A673 (cell line): Measurements from ENCODE around the gene S100A4. TPM values are rescaled to one million over a fixed set of nuclear protein-coding genes. Genes with fewer than 3 reads are reported as not detected.
"Not testable (repeated sequence)": the region's sequence is repeated elsewhere in the genome, so short reads cannot be mapped to it uniquely, and the experiment has no call there.

Experiments
- BruUV-seq: library from RNA; stranded (reverse); fragments of 400-500 nt; replicated peaks from 2 replicates; lab custom pipeline; 2021; lab: Mats Ljungman, UMichigan
- CTCF ChIA-PET: fragments of 300-600 bp; sonication (Branson Sonifier 250); formaldehyde crosslinking; loops from one replicate; lab custom pipeline; 2022; ENCODE audit warnings: antibody characterized with exemption; lab: Charles Lee
- POLR2A ChIA-PET: fragments of 300-600 bp; sonication (Branson Sonifier 250); formaldehyde crosslinking; loops from one replicate; lab custom pipeline; 2022; ENCODE audit warnings: antibody characterized with exemption; ENCODE audit not compliant: low non-redundant PET; lab: Charles Lee
- DNase-seq: peaks from one replicate; pipeline ENCODE4 v3.0.0-alpha.2; 2015; ENCODE audit warnings: low spot score
- H3K27ac ChIP-seq: fragments of 200-600 bp; sonication (generic); 2 replicates; pipeline ENCODE4 v1.5.1; 2016; ENCODE audit warnings: mixed run types, low read depth, mild to moderate bottlenecking, mixed read lengths, antibody characterized with exemption, low read length; ENCODE audit not compliant: poor library complexity, severe bottlenecking
- H3K27me3 ChIP-seq: fragments of 200-600 bp; sonication (generic); replicated peaks from 2 replicates; pipeline ENCODE4 v1.6.1; 2017; ENCODE audit warnings: mixed run types, low read depth, mild to moderate bottlenecking, mixed read lengths, antibody characterized with exemption, low read length; ENCODE audit not compliant: insufficient read depth, poor library complexity
- H3K36me3 ChIP-seq: fragments of 200-600 bp; sonication (generic); 2 replicates; pipeline ENCODE4 v1.6.1; 2016; ENCODE audit warnings: mixed run types, mild to moderate bottlenecking, mixed read lengths, antibody characterized with exemption, low read length; ENCODE audit not compliant: insufficient read depth, poor library complexity, severe bottlenecking
- H3K4me1 ChIP-seq: fragments of 200-600 bp; sonication (generic); 2 replicates; pipeline ENCODE4 v1.6.1; 2017; ENCODE audit warnings: mixed run types, mild to moderate bottlenecking, mixed read lengths, antibody characterized with exemption, low read length; ENCODE audit not compliant: insufficient read depth, poor library complexity, severe bottlenecking
- H3K4me3 ChIP-seq: fragments of 200-600 bp; sonication (generic); 2 replicates; pipeline ENCODE4 v1.5.1; 2016; ENCODE audit warnings: low read depth, mixed run types, mild to moderate bottlenecking, mixed read lengths, low read length; ENCODE audit not compliant: poor library complexity, severe bottlenecking
- H3K9me3 ChIP-seq: fragments of 200-600 bp; sonication (generic); 2 replicates; pipeline ENCODE4 v1.6.1; 2016; ENCODE audit warnings: mixed run types, low read depth, mild to moderate bottlenecking, mixed read lengths, antibody characterized with exemption, low read length; ENCODE audit not compliant: poor library complexity, severe bottlenecking
- EZH2 ChIP-seq: fragments of 200-600 bp; sonication (generic); IDR thresholded peaks from 2 replicates; pipeline ENCODE4 v1.6.1; 2017; ENCODE audit warnings: borderline replicate concordance, low read depth, mild to moderate bottlenecking, mixed read lengths, antibody characterized with exemption, low read length; ENCODE audit not compliant: poor library complexity, severe bottlenecking
- intact Hi-C: fragments of 100-400 bp; cut with micrococcal nuclease; formaldehyde crosslinking; loops from one replicate; pipeline ENCODE4 v1.10.0; 2022; ENCODE audit not compliant: unreplicated experiment
- total RNA-seq: library from RNA; stranded (reverse); gene quantifications from 2 replicates; pipeline ENCODE4 v1.2.3, GENCODE V29; 2021
- TF ChIP-seq, protein P1 (sequence below): fragments of 300-800, 200-600 bp; sonication (generic); conservative IDR thresholded peaks from 2 replicates; pipeline ENCODE4 v1.5.1; 2017; ENCODE audit warnings: low read depth, mild to moderate bottlenecking, antibody characterized with exemption, low read length, moderate library complexity, mixed read lengths

Gene S100A4
- total RNA-seq, 1 experiment from 2014 or later = 20.0 TPM

DNA sequence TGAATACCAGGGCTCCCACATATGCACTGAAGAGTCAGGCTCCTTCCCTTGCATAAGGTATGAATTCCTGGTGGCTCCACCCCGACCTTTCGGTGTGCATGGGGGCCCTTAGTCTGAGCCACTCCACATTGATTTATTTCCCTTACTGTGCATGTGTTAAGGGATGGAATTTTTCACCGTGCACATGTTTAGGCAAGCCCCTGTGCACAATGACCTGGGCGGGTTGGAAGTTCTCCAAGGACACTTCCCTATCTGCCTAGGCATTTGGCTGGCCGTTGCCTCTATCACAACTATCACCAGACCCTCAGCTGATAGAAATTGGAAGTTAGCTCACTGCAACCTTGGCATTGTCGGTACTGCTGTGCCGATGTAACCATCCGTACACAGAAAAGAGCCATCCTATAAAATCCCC, 19.5 kb downstream of the S100A4 start:
- H3K27ac ChIP-seq = no peak overlapping the region
- POLR2A ChIA-PET = no interaction called here
- CTCF ChIA-PET = no interaction called here

DNA sequence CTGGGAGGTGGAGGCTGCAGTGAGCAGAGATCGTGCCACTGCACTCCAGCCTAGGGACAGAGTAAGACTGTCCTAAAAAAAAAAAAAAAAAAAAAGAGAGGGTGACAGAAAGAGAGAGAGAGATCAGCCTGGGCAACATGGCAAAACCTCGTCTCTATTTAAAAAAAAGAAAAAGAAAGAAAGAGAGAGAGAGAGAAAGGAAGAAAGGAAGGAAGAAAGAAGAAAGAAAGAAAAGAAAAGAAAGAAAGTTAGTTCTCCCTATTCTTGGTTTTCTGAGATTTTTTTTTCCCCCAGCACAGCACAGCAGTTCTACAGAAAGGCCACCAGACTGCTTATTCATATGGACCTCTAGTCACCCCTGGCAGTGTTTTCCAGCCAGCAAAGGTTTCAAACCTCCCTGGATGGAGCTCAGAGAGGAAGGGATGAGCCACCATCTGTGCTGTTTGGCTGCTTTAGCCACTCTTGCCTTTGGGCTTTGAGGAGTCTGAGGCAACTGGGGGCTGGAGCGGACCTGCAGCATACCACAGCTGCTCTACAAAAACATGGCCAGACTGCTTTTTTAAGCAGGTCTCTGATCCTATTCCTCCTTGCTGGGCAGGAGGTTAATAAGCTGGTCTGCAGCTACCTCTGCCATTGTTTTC, 20.4 kb downstream of the S100A4 start:
- CTCF ChIA-PET = interaction anchor here (0.7 kb wide), 1 partner anchor 419 kb away, joined by 9 read pairs; no protein-coding TSS in a partner anchor
- TF ChIP-seq EZH2 = no peak
- TF ChIP-seq, protein P1, sequence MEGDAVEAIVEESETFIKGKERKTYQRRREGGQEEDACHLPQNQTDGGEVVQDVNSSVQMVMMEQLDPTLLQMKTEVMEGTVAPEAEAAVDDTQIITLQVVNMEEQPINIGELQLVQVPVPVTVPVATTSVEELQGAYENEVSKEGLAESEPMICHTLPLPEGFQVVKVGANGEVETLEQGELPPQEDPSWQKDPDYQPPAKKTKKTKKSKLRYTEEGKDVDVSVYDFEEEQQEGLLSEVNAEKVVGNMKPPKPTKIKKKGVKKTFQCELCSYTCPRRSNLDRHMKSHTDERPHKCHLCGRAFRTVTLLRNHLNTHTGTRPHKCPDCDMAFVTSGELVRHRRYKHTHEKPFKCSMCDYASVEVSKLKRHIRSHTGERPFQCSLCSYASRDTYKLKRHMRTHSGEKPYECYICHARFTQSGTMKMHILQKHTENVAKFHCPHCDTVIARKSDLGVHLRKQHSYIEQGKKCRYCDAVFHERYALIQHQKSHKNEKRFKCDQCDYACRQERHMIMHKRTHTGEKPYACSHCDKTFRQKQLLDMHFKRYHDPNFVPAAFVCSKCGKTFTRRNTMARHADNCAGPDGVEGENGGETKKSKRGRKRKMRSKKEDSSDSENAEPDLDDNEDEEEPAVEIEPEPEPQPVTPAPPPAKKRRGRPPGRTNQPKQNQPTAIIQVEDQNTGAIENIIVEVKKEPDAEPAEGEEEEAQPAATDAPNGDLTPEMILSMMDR = no peak
- Histone ChIP-seq H3K27ac (no peak overlapping the region), H3K4me3 (no peak overlapping the region), H3K36me3 (no peaks in the 10 kb centered on the region), H3K9me3 (no peaks in the 10 kb centered on the region), H3K27me3 (no peaks in the 10 kb centered on the region), H3K4me1 (no peaks in the 10 kb centered on the region)
- DNase-seq = no peak
- BruUV-seq = no TSS peak
- intact Hi-C loops = no loop called here
- POLR2A ChIA-PET = no interaction called here

More for the DNA sequence above, 19.5 kb downstream of the S100A4 start:
- no peaks in the 10 kb centered on the region for H3K9me3 ChIP-seq
- H3K4me3 ChIP-seq = no peak overlapping the region
- H3K27me3 ChIP-seq = no peaks in the 10 kb centered on the region
- intact Hi-C loops = no loop called here
- TF ChIP-seq, protein P1 = no peak
- H3K36me3 ChIP-seq = no peaks in the 10 kb centered on the region
- H3K4me1 ChIP-seq = no peaks in the 10 kb centered on the region
- DNase-seq = no peak
- no TSS peak for BruUV-seq

DNA sequence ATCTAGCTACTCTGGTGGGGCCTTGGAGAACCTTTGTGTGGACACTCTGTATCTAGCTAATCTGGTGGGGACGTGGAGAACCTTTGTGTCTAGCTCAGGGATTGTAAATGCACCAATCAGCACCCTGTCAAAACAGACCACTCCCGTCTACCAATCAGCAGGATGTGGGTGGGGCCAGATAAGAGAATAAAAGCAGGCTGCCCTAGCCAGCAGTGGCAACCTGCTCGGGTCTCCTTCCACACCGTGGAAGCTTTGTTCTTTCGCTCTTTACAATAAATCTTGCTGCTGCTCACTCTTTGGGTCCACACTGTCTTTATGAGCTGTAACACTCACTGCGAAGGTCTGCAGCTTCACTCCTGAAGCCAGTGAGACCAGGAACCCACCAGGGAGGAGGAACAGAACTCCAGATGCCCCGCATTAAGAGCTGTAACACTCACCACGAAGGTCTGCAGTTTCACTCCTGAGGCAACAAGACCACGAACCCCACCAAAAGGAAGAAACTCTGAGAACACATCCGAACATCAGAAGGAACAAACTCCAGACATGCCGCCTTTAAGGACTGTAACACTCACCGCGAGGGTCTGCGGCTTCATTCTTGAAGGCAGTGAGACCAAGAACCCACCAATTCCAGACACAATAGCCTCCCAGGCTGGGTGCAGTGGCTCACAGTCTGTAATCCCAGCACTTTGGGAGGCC, 23.1 kb downstream of the S100A4 start:
- POLR2A ChIA-PET, BruUV-seq, H3K27ac ChIP-seq, DNase-seq, intact Hi-C loops, CTCF ChIA-PET, H3K4me1 ChIP-seq, H3K27me3 ChIP-seq, H3K9me3 ChIP-seq, H3K36me3 ChIP-seq, H3K4me3 ChIP-seq: not testable (repeated sequence)

DNA sequence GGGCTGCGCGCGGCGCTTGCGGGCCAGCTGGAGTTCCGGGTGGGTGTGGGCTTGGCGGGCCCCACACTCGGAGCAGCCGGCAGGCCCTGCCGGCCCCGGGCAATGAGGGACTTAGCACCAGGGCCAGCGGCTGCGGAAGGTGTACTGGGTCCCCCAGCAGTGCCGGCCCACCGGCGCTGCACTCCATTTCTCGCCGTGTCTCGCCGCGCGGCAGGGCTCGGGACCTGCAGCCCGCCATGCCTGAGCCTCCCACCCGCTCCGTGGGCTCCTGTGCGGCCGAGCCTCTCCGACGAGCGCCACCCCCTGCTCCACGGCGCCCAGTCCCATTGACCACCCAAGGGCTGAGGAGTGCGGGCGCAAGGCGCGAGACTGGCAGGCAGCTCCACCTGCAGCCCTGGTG, 23.8 kb downstream of the S100A4 start:
- H3K9me3 ChIP-seq, H3K36me3 ChIP-seq, DNase-seq, H3K4me1 ChIP-seq, H3K27me3 ChIP-seq, H3K4me3 ChIP-seq, POLR2A ChIA-PET, H3K27ac ChIP-seq, CTCF ChIA-PET, intact Hi-C loops, BruUV-seq: not testable (repeated sequence)
